Dedifferentiated amniotic fluid mesenchymal stem cell (primary cell): ENCODE data around the gene CBFA2T3.
"Not testable (repeated sequence)": the region's sequence is repeated elsewhere in the genome, so short reads cannot be mapped to it uniquely, and the experiment has no call there.

Source experiments
- DNase-seq: peaks from one replicate; pipeline ENCODE4 v3.0.0-alpha.2; 2016; ENCODE audit errors: extremely low spot score

CBFA2T3 gene

DNA sequence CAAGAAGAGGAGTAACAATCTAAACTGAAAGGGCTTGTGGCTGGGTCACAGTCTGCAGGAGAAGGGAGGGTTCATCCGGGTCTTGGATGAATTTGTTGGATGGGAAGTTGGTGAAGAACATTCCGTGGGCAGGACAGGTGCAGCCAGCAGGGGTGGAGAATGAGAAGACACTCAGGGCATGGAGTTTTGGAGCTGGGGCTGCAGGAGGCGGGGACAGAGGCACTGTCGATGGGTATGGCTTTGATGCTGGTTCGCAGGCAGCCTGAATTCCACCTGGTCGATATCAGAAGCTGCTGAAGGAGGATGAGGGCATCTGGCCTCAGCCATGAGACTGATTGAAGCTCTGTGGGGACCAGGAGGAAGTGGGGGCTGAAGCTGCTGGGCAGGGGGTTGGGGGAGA, 36.1 kb upstream of the CBFA2T3 start:
- DNase-seq: no peak

DNA sequence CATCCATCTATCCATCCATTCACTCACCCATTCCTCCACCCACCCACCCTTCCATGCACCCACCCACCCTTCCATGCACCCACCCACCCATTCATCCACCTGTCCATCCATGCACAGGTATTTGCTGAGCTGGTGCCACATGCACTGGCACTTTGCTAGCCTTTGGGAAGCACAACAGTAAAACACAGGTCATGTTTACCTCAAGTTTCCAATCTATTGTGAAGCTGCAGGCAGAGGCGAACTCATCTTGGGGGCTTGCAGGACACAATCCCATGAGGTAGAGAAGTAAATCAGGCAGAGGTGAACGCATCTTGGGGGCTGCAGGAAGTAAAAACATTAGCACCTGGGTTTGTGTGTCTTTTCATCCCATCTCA, 35.6 kb upstream of the CBFA2T3 start:
- no peak for DNase-seq

DNA sequence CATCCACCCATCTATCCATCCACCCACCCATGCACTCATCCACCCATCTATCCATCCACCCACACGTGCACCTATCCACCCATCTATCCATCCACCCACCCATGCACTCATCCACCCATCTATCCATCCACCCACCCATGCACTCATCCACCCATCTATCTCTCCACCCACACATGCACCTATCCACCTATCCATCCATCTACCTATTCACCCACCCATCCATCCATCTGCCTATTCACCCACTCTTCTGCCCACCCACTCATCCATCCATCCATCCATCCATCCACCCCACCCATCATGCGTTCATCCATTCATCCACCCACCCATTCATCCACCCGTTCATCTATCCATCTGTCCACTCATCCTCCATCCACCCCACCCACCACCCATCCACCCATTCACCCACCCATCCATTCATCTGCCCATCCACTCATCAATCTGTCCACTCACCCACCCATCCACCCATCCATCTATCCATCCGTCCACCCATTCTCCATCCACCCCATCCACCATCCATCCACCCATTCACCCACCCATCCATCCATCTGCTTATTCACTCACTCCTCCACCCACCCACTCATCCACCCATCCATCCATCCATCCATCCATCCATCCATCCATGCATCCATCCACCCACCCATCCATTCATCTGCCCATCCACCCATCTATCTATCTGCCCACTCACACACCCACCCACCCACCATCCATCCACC, 35.1 kb upstream of the CBFA2T3 start:
- DNase-seq: no peak

DNA sequence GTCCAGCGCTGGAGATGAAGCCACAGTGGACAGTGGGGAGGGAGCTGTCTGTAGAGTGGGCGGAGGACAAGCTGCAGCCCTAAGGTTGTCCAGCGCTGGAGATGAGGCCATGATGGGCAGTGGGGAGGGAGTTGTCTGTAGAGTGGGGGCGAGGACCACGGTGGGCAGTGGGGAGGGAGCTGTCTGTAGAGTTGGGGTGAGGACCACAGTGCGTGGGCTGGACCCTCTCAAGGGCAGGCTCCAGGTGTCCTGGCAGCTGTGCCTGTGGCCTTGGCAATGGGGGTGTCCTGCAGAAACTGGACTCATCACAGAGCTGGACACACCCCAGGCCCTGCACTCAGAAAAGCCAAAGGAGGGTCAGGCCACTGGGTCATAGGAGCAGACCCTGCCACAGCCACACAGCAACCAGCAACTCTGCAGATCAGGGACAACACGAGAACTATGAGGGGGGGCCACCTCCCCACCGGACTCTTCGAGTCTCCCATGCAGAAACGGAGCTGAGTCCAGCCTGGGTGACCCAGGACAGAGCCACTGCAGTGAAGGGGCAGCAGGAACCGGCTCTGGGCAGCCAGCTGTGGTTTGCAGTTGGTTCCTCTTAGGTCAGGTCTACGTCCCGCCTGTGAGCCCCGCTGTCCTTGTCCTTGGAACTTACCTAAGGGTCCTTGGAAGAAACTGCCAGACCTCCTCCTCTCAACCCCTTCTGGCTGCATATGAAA, 33.4 kb upstream of the CBFA2T3 start:
- DNase-seq: no peak

DNA sequence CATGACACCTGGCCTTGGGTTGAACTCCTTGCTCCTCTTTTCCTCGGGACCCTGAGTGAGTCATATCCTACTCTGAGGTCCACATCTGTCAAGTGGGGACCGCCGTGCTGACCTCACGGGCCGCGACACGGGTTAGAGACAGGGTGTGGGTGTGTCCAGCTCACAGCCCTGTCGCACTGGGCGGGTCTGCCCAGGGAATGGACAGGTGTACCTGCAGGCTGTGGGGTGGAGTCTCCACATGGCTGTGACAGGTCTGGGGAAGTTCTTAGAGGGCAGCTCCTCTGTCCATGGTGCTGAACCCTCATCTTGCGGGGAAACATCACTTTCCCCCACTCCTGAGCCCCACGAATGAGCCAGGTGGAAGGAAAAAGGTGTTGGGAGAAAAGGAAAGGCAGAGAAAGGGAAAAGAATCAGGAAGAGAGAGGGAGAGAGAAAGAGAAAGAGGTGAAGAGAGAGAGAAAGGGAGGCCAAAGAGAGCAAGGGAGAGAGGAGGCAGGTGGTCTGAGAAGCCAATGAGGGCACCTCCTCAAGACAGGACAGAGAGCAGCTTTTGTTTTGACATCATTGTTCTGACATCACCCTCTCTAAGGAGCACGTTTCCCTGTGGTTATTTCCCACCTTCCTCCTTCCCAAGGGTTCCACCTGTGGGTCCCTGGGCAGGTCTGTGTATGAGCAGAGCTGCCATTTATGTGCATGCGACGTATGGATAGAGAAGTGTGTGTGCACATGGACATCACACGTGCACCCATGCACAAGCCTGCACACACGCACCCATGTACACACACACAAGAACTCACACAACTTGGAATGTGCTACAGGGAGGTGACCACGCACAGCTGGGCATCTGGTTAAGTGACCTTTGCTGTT, 32.6 kb upstream of the CBFA2T3 start:
- no peak for DNase-seq

DNA sequence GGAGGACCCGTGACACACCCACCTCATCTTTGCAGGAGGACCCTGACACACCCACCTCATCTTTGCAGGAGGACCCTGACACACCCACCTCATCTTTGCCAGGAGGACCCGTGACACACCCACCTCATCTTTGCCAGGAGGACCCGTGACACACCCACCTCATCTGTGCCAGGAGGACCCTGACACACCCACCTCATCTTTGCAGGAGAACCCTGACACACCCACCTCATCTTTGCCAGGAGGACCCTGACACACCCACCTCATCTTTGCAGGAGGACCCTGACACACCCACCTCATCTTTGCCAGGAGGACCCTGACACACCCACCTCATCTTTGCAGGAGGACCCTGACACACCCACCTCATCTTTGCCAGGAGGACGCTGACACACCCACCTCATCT, 31.8 kb upstream of the CBFA2T3 start:
- not testable (repeated sequence) for DNase-seq

DNA sequence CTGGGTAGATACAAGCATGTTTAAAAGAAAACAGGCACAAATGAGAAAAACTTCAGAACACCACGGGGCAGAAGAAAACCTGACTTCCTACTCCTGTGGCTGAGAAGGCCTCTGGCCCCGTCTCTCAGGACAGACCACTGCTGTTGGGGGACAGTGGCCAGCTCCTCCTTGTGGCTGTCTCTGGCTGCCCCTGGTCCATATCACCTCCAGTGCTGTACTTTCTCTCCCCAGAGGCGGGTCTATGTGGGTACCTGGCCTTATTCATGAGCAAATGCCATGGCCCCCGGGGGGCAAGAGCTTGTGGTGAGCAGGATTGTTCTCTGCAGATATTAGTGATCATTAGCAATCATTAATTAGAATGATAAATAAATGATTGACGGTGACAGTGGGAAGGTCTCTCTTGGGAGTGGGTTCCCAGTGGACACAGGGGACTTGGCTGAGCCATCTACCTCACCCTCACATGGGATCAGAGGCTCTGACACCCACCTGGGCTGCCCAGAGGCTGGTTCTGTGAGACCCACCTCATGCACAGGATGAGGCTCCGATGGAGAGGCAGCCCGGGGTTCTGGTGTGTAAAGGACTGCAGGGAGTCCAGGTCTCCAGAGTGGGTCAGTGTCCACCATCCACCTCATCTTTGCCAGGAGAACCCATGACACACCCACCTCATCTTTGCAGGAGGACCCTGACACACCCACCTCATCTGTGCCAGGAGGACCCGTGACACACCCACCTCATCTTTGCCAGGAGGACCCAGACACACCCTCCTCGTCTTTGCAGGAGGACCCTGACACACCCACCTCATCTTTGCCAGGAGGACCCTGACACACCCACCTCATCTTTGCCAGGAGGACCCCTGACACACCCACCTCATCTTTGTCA, 30.6 kb upstream of the CBFA2T3 start:
- DNase-seq: no peak

DNA sequence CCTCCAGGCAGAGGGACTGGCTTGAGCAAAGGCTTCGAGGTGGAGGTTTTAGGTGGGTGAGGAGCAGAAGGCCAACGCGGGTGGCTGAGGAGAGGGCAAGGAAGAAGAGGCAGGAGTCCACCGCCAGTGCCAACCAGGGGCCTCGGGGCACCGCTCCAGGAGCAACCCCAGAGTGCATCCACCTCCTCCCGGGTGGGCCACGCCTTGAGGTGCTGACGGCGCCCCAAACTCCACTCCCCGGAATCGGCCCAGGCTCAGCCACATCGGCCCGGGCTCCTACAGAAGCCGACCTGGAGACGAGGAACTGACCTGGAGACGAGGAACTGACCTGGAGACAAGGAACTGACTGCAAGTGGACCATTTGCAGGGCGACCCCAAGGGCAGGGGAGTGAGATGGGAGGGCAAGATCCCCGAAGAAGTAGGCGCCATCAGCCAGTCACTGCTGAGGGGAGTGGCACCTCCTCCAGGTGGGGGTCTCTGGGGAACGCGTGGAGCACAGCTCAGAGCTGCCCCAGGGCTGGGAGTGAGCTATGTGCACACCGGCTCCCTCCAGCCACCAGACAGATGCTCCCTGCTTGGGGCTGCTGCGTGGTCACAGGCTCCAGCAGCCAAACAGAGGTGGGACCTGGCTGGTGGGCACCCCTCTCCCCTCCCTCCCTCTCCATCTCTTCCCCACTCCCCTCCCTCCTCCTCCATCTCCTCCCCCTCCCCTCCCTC, 29.2 kb upstream of the CBFA2T3 start:
- DNase-seq: no peak

DNA sequence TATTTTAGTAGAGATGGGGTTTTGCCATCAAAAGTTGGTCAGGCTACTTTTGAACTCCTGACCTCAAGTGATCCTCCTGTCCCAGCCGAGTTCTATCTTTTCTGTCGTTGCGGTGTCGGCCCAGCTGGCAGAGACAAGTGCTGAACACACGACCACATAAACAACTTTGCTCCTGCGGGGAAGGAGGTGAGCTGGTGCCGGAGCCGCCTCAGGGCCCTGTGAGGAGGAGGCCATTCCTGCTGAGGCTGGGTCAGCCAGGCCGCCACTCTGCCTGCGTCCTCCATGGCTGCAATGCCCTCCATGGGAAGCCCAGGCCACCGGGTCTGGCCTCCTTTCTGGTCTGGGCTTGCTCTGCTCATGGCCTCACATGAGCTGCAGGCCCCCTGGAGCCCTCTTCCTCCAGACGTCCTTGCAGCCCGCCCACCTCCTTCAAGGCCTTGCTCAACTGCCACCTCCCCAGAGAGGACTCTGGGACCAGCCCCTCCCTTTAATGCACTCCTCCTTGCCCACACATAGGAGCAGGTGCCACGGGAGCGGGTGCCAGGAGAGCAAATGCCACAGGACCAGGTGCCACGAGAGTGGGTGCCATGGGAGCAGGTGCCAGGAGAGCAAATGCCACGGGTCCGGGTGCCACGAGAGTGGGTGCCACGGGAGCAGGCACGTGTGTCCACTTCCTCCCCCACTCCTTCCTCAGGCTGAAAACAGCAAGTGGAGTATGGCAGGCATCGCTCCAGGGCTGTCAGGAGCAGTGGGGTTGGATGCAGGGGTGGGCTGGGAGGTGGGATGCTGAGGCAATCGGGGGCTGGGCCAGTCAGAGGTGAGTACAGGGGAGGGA, 28.4 kb upstream of the CBFA2T3 start:
- DNase-seq: no peak

DNA sequence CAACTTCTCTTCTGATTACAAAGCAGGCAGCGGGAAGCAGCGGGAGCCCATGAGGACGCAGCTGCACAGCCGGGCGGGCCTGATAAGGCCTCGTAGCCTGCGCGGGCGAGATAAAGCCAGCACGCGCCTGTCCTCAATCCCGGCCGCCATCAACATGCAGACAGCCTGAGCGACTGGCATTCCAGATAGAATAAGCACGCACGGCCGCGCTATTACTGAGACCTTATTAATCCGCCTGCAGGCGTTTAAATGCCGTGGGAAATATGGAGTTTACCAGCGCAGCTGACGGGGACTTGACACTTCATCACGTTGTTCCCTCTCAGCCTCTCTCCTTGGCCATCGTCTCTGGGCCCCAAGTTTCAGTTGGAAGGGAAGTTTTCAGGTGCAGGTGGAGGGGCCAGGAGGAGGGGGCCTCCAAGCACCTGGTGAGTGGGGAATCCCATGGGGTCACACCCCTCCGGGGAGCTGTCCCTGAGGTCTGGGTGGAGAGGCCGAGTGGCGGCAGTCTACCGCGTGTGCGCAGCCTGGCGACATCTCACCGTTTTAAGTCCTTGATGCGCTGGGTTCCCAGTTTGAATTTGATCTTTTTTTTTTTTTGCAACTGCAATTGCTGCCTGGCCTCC, 27.3 kb upstream of the CBFA2T3 start:
- no peak for DNase-seq

DNA sequence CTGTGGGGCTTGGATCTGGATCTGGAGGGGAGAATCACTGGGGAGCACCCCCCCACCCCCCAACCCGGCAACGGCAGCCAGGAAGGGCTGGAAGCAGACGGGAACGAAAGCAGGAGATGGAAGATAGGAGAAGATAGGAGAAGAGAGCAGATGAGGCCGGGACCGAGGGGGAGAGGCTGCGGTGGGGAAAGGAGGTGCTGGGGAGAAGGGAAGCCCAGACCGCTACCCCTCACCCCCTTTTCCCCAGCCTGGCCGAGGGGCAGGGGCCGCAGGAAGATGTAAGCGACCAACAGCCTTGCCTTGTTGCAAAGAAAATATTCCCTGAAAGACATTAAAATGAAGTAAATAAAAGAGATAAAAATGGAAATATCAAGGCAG, 26.8 kb upstream of the CBFA2T3 start:
- DNase-seq: no peak

DNA sequence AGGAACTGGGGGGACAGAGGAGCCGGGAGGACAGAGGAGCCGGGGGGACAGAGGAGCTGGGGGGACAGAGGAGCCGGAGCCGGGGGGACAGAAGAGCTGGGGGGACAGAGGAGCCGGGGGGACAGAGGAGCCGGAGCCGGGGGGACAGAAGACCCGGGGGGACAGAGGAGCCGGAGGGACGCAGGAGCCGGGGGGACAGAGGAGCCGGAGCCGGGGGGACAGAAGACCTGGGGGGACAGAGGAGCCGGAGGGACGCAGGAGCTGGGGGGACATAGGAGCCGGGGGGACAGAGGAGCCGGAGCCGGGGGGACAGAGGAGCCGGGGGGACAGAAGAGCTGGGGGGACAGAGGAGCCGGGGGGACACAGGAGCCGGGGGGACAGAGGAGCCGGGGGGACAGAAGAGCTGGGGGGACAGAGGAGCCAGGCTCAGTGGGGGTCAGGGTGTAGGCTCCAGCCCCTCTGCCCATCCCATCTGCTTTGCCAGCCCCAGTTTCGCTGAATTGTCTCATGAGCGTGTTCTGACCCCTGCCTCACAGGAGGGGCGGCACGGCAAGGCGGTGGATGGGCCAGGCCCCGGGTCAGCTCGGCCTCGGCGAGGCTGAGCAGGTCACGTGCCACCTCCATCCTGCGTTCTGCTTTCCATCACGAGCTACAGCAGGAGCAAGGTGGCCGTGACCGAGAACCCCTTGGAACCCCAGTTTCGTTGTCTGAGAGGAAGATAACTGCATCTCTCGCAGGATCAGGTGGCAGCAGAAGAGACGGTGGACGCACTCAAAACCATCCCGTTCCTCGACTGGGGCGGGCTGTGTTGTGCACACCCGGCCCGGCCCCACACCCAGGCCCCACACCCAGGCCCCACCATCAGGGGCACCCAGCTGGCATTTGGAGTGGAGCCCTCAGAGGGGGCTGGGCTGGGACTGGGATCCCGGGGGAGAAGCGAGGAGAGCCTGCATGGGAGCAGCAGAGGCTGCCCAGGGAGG, 26.1 kb upstream of the CBFA2T3 start:
- DNase-seq: no peak

DNA sequence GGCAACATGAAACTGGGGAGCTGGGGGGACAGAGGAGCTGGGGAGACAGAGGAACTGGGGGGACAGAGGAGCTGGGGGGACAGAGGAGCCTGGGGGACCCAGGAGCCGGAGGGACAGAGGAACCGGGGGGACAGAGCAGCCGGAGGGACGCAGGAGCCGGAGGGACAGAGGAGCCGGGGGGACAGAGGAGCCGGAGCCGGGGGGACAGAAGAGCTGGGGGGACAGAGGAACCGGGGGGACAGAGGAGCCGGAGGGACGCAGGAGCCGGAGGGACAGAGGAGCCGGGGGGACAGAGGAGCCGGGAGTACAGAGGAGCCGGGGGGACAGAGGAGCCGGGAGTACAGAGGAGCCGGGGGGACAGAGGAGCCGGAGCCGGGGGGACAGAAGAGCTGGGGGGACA, 25.1 kb upstream of the CBFA2T3 start:
- not testable (repeated sequence) for DNase-seq

DNA sequence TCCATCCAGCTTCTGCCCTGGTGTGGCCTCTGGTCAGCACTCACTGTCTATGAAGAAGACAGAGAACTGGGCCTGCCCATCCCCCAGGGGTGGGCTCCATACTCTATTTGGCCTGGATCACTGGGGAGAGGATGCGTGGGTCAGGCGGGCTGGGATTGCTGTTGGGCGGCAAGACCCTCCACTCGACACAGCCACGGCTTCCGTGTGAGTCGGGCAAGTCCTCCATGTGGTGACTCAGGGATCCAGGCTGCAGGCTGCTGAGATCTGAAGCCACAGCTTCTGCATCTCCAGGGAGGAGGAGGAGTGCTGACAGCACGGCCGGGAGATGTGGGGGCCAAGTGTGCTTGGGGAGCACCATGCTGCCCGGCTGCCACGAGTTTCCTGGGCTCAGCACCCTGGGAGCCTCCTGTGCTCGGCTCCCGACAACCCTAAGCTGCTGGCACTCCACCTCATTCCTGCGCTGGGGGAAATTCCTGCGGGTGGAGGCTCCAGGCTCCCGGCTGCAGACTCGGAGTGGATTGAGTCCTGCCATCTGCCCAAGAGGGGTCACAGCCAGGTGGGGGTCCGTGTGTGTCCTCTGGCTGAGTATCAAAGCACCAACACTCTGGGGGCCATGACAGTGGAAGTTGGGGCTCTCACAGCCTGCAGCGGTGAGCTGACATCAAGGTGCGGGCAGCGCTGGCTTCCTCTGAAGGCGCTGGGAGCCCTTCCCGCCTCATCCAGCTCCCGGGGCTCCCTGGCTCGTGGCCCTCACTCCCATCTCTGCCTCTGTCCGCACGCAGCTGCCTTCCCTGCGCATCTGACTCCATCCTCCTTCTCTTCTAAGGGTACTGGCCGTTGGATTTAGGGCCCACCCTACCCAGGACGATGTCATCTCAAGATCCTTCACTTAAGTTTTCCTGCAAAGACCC, 24.4 kb upstream of the CBFA2T3 start:
- no peak for DNase-seq

DNA sequence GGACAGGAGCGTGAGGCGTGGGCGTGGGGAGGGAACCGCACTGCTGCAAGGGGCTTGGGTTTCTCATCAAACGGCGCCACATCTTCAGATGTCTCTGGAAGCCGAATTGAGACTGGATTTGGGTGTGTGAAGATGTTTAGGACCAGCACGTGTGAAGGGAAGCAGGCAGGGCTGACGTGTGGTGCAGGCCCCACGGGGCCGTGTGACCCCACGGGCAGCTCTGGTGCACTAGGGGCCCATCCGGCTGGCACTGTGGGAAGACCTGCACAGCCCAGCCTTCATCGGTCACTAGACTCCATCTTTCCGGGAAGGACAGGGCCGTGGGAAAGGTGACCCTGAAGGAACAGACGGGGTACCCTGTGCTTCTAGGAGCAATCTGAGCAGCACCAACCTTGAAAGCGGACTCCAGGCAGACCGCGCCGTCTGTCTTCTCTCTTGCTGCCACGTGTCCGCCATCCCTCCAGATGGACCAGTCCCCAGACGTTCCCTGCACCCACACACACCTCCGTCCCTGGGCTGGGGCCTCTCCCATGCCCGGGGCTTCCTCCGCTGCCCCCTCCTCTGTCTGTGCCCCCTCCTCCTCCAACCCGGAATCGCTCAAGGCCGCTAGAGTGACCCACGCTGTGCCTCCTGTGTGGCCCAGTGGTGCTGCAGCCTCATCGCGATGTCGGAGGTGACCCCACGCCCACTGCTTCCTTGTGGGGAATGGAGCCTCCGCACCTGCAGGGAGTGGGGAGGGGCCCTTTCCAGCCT, 23.4 kb upstream of the CBFA2T3 start:
- DNase-seq: no peak

DNA sequence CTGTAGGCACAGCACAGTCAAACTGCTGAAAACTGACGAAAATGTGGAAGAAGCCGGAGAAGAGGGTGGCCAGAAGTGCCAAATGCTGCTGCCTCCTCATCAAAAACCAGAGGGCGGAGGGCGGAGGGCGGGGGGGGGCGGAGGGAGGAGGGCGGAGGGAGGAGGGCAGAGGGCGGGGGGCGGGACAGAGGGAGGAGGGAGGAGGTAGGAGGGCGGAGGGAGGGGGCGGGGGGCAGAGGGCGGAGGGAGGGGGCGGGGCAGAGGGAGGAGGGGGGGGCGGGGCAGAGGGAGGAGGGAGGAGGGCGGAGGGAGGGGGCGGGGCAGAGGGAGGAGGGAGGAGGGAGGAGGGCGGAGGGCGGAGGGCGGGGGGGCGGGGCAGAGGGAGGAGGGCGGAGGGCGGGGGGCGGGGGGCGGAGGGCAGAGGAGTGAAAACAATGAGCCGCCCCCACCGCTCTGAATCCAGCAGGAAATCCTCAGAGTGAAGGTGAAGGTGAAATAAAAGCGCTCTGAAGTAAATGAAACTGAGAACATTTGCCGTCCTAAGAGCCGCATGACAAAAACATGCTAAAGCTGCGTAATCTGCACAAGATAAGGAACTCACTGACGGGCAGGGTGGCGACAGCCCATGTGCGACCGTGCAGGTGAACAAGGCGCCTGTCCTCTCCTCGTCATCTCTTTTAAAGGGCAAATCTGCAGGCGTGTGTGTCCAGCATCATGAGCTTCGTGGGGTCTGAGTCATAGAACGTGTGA, 22.6 kb upstream of the CBFA2T3 start:
- DNase-seq: no peak
